GM12892 (cell line): ENCODE data around the gene EXOSC7.

Experiments
- DNase-seq: peaks from one replicate; pipeline ENCODE4 v3.0.0; 2011; ENCODE audit not compliant: insufficient read length
- FAIRE-seq: peaks from 2 replicates; lab custom pipeline; 2011; peaks lifted over from hg19 to GRCh38; lab: Jason Lieb, UNC
- POLR2A ChIP-seq: IDR thresholded peaks from 2 replicates; pipeline ENCODE4 v1.6.1; 2011; ENCODE audit warnings: low read depth, low read length, control low read depth
- POLR2AphosphoS5 ChIP-seq: IDR thresholded peaks from 2 replicates; pipeline ENCODE4 v1.6.1; 2011; ENCODE audit warnings: low read depth, low read length, control low read depth
- TAF1 ChIP-seq: IDR thresholded peaks from 2 replicates; pipeline ENCODE4 v1.6.1; 2011; ENCODE audit warnings: low read depth, mild to moderate bottlenecking, control low read depth, low read length, borderline replicate concordance

EXOSC7 gene

DNA sequence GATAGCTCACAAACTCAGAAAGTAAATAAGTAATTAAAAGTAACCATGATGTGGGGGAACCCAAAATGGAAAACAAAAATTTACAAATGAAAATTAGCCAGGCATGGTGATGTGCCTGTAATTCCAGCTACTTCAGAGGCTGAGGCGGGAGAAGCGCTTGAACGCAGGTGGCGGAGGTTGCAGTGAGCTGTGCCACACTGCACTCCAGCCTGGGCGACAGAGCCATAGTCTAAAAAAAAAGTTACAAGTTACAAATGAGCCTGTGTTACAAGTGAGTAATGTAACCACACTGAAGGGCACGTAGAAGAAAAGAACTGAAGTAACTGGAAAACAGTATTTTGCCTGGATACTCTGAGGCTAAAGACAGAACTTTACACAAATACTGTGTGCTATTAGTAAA is 11.3 kb downstream of the EXOSC7 start:
- FAIRE-seq: no peak
- TF ChIP-seq POLR2AphosphoS5 (no peak), POLR2A (no peak), TAF1 (no peak)
- DNase-seq: no peak

DNA sequence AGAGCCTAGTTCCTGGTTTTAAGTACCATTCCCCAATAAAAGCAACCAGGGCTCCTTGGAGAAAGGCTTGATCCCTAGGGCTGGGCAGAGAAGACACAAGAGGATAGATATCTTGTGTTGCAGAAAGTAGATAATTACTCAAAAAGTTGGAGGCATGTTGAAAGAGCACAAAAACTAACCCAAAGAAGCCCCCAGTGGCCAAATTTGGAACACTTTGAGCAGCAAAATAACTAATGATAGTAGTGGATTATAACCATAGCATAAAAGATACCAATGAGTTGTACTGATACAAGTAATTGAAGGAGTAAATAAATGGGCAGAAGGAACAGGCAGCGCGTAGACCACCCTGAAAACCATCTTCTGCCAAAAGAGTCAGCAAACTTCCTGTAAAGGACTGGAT is 12.0 kb downstream of the EXOSC7 start:
- no peak for FAIRE-seq
- no peak for DNase-seq
- TF ChIP-seq TAF1 (no peak), POLR2AphosphoS5 (no peak), POLR2A (no peak)

DNA sequence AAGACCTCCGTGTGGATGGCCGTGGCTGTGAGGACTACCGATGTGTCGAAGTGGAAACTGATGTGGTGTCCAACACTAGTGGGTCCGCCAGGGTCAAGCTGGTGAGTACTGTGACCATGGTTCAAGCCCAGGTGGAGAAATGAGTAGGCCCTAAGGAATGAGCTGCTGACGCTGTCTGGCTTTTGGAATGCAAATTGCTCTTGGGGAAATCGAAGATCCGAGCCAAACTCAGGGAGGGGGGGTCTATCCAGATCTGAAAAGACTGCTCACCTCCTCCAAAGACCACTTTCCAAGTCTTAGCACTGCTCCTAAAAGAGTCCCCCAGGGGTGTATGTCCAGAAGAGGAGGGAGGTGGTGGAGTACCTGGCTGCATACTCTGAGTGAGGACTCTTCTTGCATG is 13.1 kb downstream of the EXOSC7 start:
- no peak for DNase-seq
- FAIRE-seq: no peak
- TF ChIP-seq TAF1: no peak
- TF ChIP-seq POLR2A: no peak

DNA sequence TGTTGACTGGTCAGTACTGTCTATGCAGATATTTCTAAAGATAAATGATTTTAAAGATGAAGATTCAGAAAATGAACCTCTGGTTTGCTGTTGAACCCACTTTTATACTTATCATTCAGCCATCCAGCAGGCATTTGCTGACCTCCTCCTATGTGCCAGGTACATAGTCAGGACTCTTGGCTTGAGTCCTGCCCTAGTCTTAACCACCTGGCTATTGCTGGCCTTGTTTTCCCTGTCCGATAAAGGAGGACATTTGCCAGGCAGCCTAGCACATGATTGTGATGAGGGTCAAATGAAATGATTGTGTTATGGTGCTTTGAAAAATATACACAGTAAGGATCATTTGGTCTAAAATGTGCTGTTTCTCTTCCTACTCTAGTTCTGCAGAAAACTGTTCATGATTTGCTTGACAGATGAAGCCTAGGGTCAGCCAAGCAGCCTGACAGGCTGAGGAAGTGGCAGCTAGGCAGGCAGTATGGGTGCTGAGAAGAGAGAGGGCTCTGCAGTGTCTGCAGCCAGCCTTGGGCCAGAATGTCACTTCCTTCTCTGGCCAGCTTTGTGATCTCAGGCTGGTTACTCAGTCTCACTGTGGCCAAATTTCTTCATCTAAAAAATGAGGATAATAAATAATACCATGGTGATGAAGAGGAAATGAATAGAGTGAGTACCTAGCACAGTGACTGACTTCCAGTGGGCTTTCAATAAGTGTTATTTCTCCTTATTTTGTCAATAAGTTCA is 13.8 kb downstream of the EXOSC7 start:
- no peak for DNase-seq
- FAIRE-seq: no peak
- TF ChIP-seq TAF1 (no peak), POLR2A (no peak), POLR2AphosphoS5 (no peak)

DNA sequence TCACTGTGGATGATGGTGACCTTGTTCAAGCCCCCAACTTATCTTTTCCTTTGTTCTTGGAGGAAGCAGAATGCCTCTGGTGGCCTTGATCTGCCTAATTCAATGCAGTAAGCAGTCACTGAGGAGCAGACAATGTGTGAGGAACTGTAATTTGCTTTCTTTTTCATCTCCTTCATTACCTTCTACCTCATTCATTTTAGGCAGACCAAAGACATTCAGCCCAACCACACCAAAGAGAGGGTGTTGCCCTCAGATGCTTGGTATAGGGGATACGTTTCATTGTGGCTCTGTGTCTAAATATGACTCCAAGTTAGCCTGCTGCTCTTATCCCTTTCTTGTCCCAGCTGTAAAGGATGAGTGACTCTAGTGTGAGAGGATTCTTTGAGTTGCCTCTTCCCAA is 15.3 kb downstream of the EXOSC7 start:
- no peak for TF ChIP-seq TAF1
- TF ChIP-seq POLR2A: no peak
- TF ChIP-seq POLR2AphosphoS5: no peak
- FAIRE-seq (no peak), DNase-seq (no peak)

DNA sequence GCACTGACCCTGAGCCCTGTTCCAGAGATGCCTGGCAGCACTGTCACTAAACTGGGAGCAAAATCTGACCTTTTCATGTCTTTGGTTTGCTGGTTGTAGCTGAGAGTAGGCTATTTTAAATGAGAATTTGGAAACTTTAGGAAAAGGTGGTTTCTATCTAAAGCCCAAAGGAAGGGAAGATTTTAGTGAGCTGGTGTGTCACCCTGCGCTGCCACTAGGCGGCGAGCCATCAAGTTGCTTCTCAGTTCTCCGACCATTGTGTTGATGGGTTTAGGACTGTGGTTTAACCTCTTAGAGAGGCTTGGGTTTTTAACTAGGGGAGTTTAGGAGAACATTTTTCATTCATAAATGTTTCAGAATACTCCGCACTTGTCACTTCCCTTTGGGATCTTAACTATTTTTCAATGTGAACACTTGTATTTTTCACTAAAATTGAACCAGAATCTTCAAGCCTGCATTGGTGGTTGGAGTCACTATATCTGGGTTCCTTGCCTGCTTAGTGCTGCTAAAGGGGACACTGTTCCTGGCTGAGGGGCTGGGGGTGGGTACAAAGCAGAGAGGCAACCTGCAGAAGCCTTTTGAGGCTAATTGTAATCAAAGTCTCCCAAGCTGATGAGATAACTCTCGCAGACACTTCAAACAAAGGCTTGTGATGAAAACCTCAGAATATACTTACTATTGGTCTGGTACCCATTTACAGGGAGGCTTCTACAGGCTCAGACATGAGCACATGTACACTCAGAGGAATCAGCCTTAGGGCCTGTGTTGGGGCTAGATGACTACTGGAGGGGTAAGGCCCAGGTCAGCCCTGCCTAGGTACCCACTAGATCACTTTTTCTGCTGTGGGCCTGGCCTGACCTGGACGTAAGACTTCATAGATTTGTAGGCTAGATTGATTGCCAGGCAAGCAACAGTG is 16.8 kb downstream of the EXOSC7 start:
- DNase-seq (no peak), FAIRE-seq (no peak)
- TF ChIP-seq POLR2A: no peak
- no peak for TF ChIP-seq TAF1
- no peak for TF ChIP-seq POLR2AphosphoS5

DNA sequence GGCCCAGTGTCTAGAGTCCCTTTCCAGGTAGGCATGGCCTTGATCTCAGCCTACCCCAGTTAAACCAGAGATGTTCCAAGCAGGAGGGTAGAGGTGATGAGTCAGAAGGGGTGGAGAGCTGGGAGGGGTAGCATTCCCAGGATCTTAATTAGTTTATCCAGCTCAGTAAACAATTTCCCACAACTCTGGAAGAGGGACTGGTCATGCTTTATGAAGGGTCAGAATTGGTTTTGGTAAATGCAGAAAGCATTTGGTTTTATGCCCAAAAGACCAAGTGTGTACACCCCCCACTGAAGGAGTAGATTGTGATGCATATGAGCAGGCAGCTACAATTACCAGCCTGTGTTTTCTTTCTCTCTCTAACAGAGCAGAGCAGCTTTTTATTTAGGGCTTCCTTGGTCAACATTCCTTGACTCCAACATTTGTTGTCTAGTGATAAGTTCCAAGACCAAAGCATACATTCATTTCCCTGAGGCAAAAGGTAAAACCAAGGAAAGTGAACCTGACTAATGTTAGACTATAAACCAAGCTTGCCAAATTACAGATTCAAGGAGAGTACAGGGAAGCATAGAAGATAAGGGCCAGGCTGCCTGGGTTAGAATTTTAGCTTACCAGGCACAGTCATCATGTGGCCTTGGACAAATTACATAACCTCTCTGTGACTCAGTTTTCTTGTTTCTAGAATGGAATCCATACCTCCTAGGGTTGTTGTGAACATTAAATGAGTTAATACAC is 17.6 kb downstream of the EXOSC7 start:
- no peak for TF ChIP-seq POLR2AphosphoS5
- FAIRE-seq: no peak
- DNase-seq: no peak

DNA sequence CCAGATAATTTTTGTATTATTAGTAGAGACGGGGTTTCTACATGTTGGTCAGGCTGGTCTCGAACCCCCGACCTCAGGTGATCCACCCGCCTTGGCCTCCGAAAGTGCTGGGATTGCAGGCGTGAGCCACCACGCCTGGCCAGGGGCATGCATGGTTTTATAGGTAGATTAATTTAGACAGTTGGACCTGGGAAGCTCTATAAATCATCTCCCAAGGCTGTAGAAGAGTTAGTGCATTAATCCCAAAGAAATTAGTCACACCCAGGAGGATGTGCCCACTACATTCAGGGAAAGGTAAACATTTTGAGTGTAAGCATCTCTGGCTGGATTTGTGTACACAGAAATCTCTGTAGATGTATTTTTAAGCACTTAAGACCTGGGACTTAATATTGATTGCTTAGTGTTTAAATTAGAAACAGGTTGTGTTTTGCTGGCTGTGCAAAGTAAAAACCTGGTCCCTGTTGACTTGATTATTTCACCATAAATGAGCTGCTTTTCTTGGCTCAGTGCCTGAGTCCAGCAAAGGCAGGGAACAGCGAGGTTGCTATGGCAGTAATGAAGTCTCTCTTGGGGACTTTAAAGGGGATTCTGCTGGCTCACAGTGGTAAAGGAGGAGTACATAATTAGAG is 19.2 kb downstream of the EXOSC7 start:
- TF ChIP-seq TAF1: no peak
- no peak for TF ChIP-seq POLR2A
- TF ChIP-seq POLR2AphosphoS5: no peak
- DNase-seq: no peak
- FAIRE-seq: no peak

DNA sequence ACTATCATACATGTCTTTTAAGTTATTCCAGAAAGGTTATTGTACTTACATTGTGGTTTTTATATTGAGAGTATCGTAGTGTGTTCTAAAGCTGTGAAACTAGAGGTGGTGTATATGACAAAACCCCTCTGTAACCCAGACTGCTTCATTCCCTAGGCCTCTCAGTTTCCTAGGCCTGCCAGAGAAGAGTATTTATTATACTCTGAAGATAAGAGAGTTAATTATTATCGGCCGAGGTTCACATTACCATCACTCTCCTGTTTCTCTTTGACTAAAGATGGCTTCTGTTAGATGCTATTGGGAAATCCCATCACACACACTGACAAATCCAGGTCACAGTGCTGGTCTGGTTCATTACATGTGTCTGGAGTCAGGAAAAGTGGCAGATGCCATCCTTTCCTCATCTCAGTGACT is 20.5 kb downstream of the EXOSC7 start:
- no peak for FAIRE-seq
- TF ChIP-seq TAF1: no peak
- TF ChIP-seq POLR2A: no peak
- no peak for TF ChIP-seq POLR2AphosphoS5
- no peak for DNase-seq

DNA sequence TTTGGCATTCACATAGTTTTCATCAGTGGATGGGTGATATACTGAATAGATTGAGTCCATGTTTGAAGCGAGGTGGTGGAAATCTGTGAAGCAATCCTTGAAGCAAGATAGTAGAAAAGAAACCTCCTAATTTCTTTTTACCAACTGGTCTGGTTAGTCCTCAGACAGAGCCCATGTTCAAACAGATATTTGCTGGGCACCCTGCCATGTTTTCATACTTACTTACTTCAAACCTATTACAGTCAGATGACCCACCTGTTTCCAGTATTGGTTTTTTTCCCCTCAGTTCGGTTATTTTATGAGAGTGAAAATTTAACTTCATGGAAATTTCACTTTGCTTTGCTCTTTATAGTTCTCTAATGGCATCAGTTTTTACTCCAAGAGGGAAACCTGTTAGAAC is 23.7 kb downstream of the EXOSC7 start:
- FAIRE-seq (no peak), DNase-seq (no peak)
- TF ChIP-seq POLR2AphosphoS5 (no peak), POLR2A (no peak), TAF1 (no peak)

DNA sequence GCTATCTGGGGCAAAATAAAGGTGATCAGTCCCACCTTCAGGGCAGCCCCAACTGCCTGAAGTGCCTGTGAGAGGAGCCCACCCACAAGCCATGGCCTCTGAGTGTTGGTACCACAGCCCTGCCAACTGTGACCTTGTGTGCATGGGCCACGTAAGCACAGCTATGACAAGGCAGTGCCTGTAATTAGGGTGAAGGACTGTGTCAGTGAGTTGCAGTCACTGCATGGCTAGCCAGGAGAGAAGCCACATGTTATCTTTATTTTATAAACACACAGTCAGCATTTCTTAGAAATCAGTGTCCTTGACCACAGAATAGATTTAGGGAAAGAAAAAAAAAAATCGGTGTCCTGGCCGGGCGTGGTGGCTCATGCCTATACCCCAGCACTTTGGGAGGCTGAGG is 24.8 kb downstream of the EXOSC7 start:
- TF ChIP-seq TAF1: no peak
- no peak for TF ChIP-seq POLR2A
- TF ChIP-seq POLR2AphosphoS5: no peak

DNA sequence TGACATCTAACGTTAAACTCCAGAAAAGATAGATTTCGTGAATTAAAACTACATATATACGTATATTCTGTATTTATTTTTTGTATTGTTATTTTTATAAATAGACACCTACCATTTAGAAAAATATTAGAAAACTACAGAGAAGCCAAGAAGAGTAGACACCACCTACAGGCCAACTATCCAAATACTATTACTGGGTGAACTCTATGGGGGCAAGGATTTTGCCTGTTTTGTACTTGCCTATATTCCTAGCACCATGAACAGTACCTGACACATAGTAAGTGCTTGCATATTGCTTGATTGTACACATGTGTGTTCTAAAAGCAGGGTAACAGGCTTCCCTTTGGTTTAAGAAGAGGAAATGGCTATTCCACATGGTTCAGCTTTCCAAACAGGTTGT is 25.7 kb downstream of the EXOSC7 start:
- no peak for TF ChIP-seq TAF1
- no peak for TF ChIP-seq POLR2A
- TF ChIP-seq POLR2AphosphoS5: no peak
- no peak for DNase-seq
- no peak for FAIRE-seq

More for the DNA sequence above, 24.8 kb downstream of the EXOSC7 start:
- FAIRE-seq: no peak
- no peak for DNase-seq
